H9 (cell line): ENCODE results near the gene ZBTB44. TPM values are rescaled to one million over a fixed set of nuclear protein-coding genes. Genes with fewer than 3 reads are reported as not detected.
"Not testable (repeated sequence)": the region's sequence is repeated elsewhere in the genome, so short reads cannot be mapped to it uniquely, and the experiment has no call there.

Experiments
- DNase-seq: peaks from one replicate; pipeline ENCODE4 v3.0.0-alpha.2; 2017
- H2AFZ ChIP-seq: one replicate; pipeline ENCODE4 v1.6.1; 2013; ENCODE audit warnings: mild to moderate bottlenecking, low read length, control low read depth, moderate library complexity
- H2AK5ac ChIP-seq: 2 replicates; pipeline ENCODE4 v1.6.1; 2013; ENCODE audit warnings: low read length, control low read depth, mixed read lengths; ENCODE audit not compliant: insufficient read length
- H2BK120ac ChIP-seq: one replicate; pipeline ENCODE4 v1.6.1; 2013; ENCODE audit warnings: low read depth, mild to moderate bottlenecking, low read length, control low read depth, inconsistent platforms; ENCODE audit not compliant: poor library complexity, severe bottlenecking
- H2BK12ac ChIP-seq: 2 replicates; pipeline ENCODE4 v1.6.1; 2013; ENCODE audit warnings: low read length, control low read depth, mixed read lengths, low read depth; ENCODE audit not compliant: insufficient read length
- H2BK15ac ChIP-seq: 2 replicates; pipeline ENCODE4 v1.6.1; 2013; ENCODE audit warnings: low read depth, low read length, control low read depth
- H2BK20ac ChIP-seq: one replicate; pipeline ENCODE4 v1.6.1; 2013; ENCODE audit warnings: low read depth, mild to moderate bottlenecking, low read length, control low read depth, inconsistent platforms; ENCODE audit not compliant: poor library complexity, severe bottlenecking
- H2BK5ac ChIP-seq: 2 replicates; pipeline ENCODE4 v1.6.1; 2013; ENCODE audit warnings: low read length, control low read depth, mixed read lengths; ENCODE audit not compliant: insufficient read length
- H3K14ac ChIP-seq: 2 replicates; pipeline ENCODE4 v1.6.1; 2013; ENCODE audit warnings: low read length, control low read depth; ENCODE audit not compliant: insufficient read depth
- H3K18ac ChIP-seq: 2 replicates; pipeline ENCODE4 v1.6.1; 2013; ENCODE audit warnings: low read depth, mild to moderate bottlenecking, mixed read lengths, low read length, control low read depth; ENCODE audit not compliant: insufficient read length
- H3K23ac ChIP-seq: 2 replicates; pipeline ENCODE4 v1.6.1; 2013; ENCODE audit warnings: low read length, control low read depth, mixed read lengths, low read depth; ENCODE audit not compliant: insufficient read length
- H3K23me2 ChIP-seq: 2 replicates; pipeline ENCODE4 v1.6.1; 2013; ENCODE audit warnings: low read depth, mild to moderate bottlenecking, mixed read lengths, low read length, control low read depth; ENCODE audit not compliant: insufficient read length, poor library complexity, severe bottlenecking
- H3K27ac ChIP-seq: 2 replicates; pipeline ENCODE4 v1.5.1; 2013; ENCODE audit warnings: low read length, control low read depth, mixed read lengths, low read depth; ENCODE audit not compliant: insufficient read length
- H3K27me3 ChIP-seq: 2 replicates; pipeline ENCODE4 v1.6.1; 2013; ENCODE audit warnings: low read length, control low read depth, inconsistent platforms; ENCODE audit not compliant: insufficient read depth
- H3K4ac ChIP-seq: 2 replicates; pipeline ENCODE4 v1.6.1; 2013; ENCODE audit warnings: low read depth, mild to moderate bottlenecking, control low read depth, inconsistent platforms, low read length, moderate library complexity
- H3K4me1 ChIP-seq: 2 replicates; pipeline ENCODE4 v1.6.1; 2013; ENCODE audit warnings: low read length, control low read depth, inconsistent platforms; ENCODE audit not compliant: insufficient read depth
- H3K4me2 ChIP-seq: 2 replicates; pipeline ENCODE4 v1.6.1; 2013; ENCODE audit warnings: low read length, control low read depth, mixed read lengths; ENCODE audit not compliant: insufficient read length, insufficient read depth
- H3K56ac ChIP-seq: 2 replicates; pipeline ENCODE4 v1.6.1; 2013; ENCODE audit warnings: low read depth, mild to moderate bottlenecking, mixed read lengths, low read length, control low read depth; ENCODE audit not compliant: insufficient read length
- H3K79me1 ChIP-seq: 2 replicates; pipeline ENCODE4 v1.6.1; 2013; ENCODE audit warnings: low read depth, mild to moderate bottlenecking, moderate library complexity, low read length, control low read depth, inconsistent platforms; ENCODE audit not compliant: insufficient read depth, poor library complexity, severe bottlenecking
- H3K79me2 ChIP-seq: 2 replicates; pipeline ENCODE4 v1.6.1; 2013; ENCODE audit warnings: low read length, control low read depth, inconsistent platforms; ENCODE audit not compliant: insufficient read depth
- H3K9ac ChIP-seq: 2 replicates; pipeline ENCODE4 v1.6.1; 2013; ENCODE audit warnings: low read length, control low read depth, mixed read lengths; ENCODE audit not compliant: insufficient read length; ENCODE audit errors: extremely low read depth
- H3K9me3 ChIP-seq: one replicate; pipeline ENCODE4 v1.6.1; 2013; ENCODE audit warnings: low read depth, low read length, inconsistent platforms; ENCODE audit not compliant: control insufficient read depth
- H3T11ph ChIP-seq: one replicate; pipeline ENCODE4 v1.6.1; 2013; ENCODE audit warnings: mild to moderate bottlenecking, low read length, control low read depth, inconsistent platforms
- H4K20me1 ChIP-seq: one replicate; pipeline ENCODE4 v1.6.1; 2013; ENCODE audit not compliant: control insufficient read depth, insufficient read length, insufficient read depth
- H4K5ac ChIP-seq: 2 replicates; pipeline ENCODE4 v1.6.1; 2013; ENCODE audit warnings: low read depth, mild to moderate bottlenecking, mixed read lengths, low read length, control low read depth; ENCODE audit not compliant: insufficient read length
- H4K8ac ChIP-seq: replicated peaks from 2 replicates; pipeline ENCODE4 v1.6.1; 2013; ENCODE audit warnings: low read length, control low read depth, mixed read lengths, low read depth; ENCODE audit not compliant: insufficient read length
- H4K91ac ChIP-seq: 2 replicates; pipeline ENCODE4 v1.6.1; 2013; ENCODE audit warnings: low read depth, mild to moderate bottlenecking, moderate library complexity, mixed read lengths, low read length, control low read depth; ENCODE audit not compliant: insufficient read length
- H3K27ac Mint-ChIP-seq, 3 experiments: 2 replicates in 2 of 3; 3 replicates in 1 of 3; pipeline ENCODE4 v1.8.0; 2020 to 2021; ENCODE audit warnings: mixed read lengths in 3 of 3, mild to moderate bottlenecking in 1 of 3, moderate library complexity in 1 of 3
- H3K27me3 Mint-ChIP-seq: 2 replicates; pipeline ENCODE4 v1.8.0; 2021; ENCODE audit warnings: low read depth, mild to moderate bottlenecking, moderate library complexity, mixed read lengths
- H3K36me3 Mint-ChIP-seq, 3 experiments: 2 replicates in 2 of 3; 3 replicates in 1 of 3; pipeline ENCODE4 v1.8.0; 2020 to 2021; ENCODE audit warnings: low read depth in 3 of 3, mixed read lengths in 3 of 3; ENCODE audit not compliant: insufficient read depth in 1 of 3
- H3K4me1 Mint-ChIP-seq, 2 experiments: 2 replicates each; pipeline ENCODE4 v1.8.0; 2020; ENCODE audit warnings: mixed read lengths in 2 of 2
- H3K4me3 Mint-ChIP-seq, 2 experiments: 2 replicates in 1 of 2; 3 replicates in 1 of 2; pipeline ENCODE4 v1.8.0; 2020 to 2021; ENCODE audit warnings: mild to moderate bottlenecking in 2 of 2, mixed read lengths in 2 of 2, moderate library complexity in 1 of 2
- H3K9me3 Mint-ChIP-seq, 2 experiments: 2 replicates in 1 of 2; 3 replicates in 1 of 2; pipeline ENCODE4 v1.8.0; 2020; ENCODE audit warnings: mild to moderate bottlenecking in 2 of 2, mixed read lengths in 2 of 2, moderate library complexity in 1 of 2
- CTCF ChIP-seq: fragments of 200-600 bp; sonication (generic); conservative IDR thresholded peaks from 3 replicates; pipeline ENCODE4 v1.8.0; 2021; ENCODE audit warnings: antibody characterized with exemption, mild to moderate bottlenecking
- WGBS: extraction: QIAGEN DNeasy Blood & Tissue Kit; methylation state at CpG from one replicate; pipeline ENCODE4 v1.1.7; 2013; ENCODE audit warnings: missing lambda C conversion rate, low lambda C conversion rate, mixed read lengths; ENCODE audit not compliant: insufficient read length; ENCODE audit errors: extremely low coverage; 5-methylcytosine and 5-hydroxymethylcytosine counted together
- total RNA-seq: library from RNA; stranded (reverse); gene quantifications from 2 replicates; pipeline ENCODE4 v1.2.1, GENCODE V29; 2021

Gene ZBTB44
- total RNA-seq, 1 experiment from 2014 or later = 67.7 TPM

GRCh38 chr11:130260080-130260627 is 54.6 kb downstream of the ZBTB44 start:
- H2BK12ac ChIP-seq = no peak overlapping the region
- no peak overlapping the region for H4K5ac ChIP-seq
- no peaks in the 10 kb centered on the region for H4K20me1 ChIP-seq
- Mint-ChIP-seq H3K36me3 (peaks cover 49 to 62% (median 56%) of the 10 kb centered on the region in 3 experiments), H3K4me1 (peaks cover 6 to 12% of the 10 kb centered on the region in 2 experiments; a peak in 3 of 4 replicates), H3K4me3 (no peak overlapping the region), H3K27ac (no peak overlapping the region), H3K27me3 (no peaks in the 10 kb centered on the region; the same call in 1 of the 2 replicates), H3K9me3 (peaks cover 0 to 18% of the 10 kb centered on the region in 2 experiments; a peak in 3 of 5 replicates)
- no peaks in the 10 kb centered on the region for H3K79me1 ChIP-seq
- peaks cover 7% of the 10 kb centered on the region; the same call in 1 of the 2 replicates for H3K79me2 ChIP-seq
- H3K4me1 ChIP-seq = peaks cover 3% of the 10 kb centered on the region; the same call in 1 of the 2 replicates
- no peak overlapping the region for H2BK20ac ChIP-seq
- H2AFZ ChIP-seq = no peak overlapping the region
- H3K23ac ChIP-seq = no peak overlapping the region
- H3K27me3 ChIP-seq = no peaks in the 10 kb centered on the region
- no peak overlapping the region for H2AK5ac ChIP-seq
- H3K23me2 ChIP-seq = no peaks in the 10 kb centered on the region
- H2BK15ac ChIP-seq = no peak overlapping the region
- H3K4ac ChIP-seq = no peak overlapping the region
- no peak overlapping the region for H3T11ph ChIP-seq
- TF ChIP-seq CTCF = no peak
- no peak overlapping the region for H3K14ac ChIP-seq
- H2BK5ac ChIP-seq = no peak overlapping the region
- H3K9ac ChIP-seq = no peak overlapping the region
- H3K27ac ChIP-seq = no peak overlapping the region
- no peak overlapping the region for H4K8ac ChIP-seq
- no peak overlapping the region for H3K4me2 ChIP-seq
- no peak overlapping the region for H3K56ac ChIP-seq
- no peak overlapping the region for H3K18ac ChIP-seq
- no CpG with 5 or more reads among the region's 2 CpGs for WGBS
- no peak overlapping the region for H4K91ac ChIP-seq
- no peak for DNase-seq
- H3K9me3 ChIP-seq = no peaks in the 10 kb centered on the region
- H2BK120ac ChIP-seq = no peak overlapping the region

GRCh38 chr11:130251763-130252162 is 63.0 kb downstream of the ZBTB44 start:
- H3K36me3 Mint-ChIP-seq = peaks cover 20 to 33% (median 28%) of the 10 kb centered on the region in 3 experiments
- not testable (repeated sequence) for H2AFZ ChIP-seq, H3K56ac ChIP-seq, H3K23me2 ChIP-seq, H3K18ac ChIP-seq, DNase-seq, H4K91ac ChIP-seq, H3K4me2 ChIP-seq, H3K4me1 ChIP-seq, H2AK5ac ChIP-seq, H3K9me3 Mint-ChIP-seq, H2BK120ac ChIP-seq, H3K9me3 ChIP-seq, H3K27ac ChIP-seq, H4K20me1 ChIP-seq, H2BK15ac ChIP-seq, H3K23ac ChIP-seq, H4K8ac ChIP-seq, H3T11ph ChIP-seq, H4K5ac ChIP-seq, H3K4ac ChIP-seq, H2BK12ac ChIP-seq, H3K79me2 ChIP-seq, H3K14ac ChIP-seq, H3K27me3 Mint-ChIP-seq, H2BK5ac ChIP-seq, H3K4me3 Mint-ChIP-seq, H3K27me3 ChIP-seq, H3K79me1 ChIP-seq, H3K9ac ChIP-seq, H2BK20ac ChIP-seq, H3K27ac Mint-ChIP-seq
- no CpG with 5 or more reads among the region's 1 CpG for WGBS
- H3K4me1 Mint-ChIP-seq = peaks cover 27 to 28% of the 10 kb centered on the region in 2 experiments
